Measurements from ENCODE around the gene PRRT4. TPM values are rescaled to one million over a fixed set of nuclear protein-coding genes. Genes with fewer than 3 reads are reported as not detected.

PRRT4 gene
- total and polyA plus RNA-seq, 2 of the 13 experiments (the other 11 are each of a cell fraction or from before 2014, with no cell fraction given) = not detected

- TF ChIP-seq, protein P1, sequence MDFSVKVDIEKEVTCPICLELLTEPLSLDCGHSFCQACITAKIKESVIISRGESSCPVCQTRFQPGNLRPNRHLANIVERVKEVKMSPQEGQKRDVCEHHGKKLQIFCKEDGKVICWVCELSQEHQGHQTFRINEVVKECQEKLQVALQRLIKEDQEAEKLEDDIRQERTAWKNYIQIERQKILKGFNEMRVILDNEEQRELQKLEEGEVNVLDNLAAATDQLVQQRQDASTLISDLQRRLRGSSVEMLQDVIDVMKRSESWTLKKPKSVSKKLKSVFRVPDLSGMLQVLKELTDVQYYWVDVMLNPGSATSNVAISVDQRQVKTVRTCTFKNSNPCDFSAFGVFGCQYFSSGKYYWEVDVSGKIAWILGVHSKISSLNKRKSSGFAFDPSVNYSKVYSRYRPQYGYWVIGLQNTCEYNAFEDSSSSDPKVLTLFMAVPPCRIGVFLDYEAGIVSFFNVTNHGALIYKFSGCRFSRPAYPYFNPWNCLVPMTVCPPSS (IDR thresholded peaks at IDR 0.05) = no peak
- TF ChIP-seq POLR2AphosphoS5 (IDR thresholded peaks at IDR 0.05; ENCODE audit: low read depth, low read length) = no peak
- TF ChIP-seq, protein P2, sequence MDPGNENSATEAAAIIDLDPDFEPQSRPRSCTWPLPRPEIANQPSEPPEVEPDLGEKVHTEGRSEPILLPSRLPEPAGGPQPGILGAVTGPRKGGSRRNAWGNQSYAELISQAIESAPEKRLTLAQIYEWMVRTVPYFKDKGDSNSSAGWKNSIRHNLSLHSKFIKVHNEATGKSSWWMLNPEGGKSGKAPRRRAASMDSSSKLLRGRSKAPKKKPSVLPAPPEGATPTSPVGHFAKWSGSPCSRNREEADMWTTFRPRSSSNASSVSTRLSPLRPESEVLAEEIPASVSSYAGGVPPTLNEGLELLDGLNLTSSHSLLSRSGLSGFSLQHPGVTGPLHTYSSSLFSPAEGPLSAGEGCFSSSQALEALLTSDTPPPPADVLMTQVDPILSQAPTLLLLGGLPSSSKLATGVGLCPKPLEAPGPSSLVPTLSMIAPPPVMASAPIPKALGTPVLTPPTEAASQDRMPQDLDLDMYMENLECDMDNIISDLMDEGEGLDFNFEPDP (CRISPR knock-in tag; conservative IDR thresholded peaks at IDR 0.05) = no peak
- no peak for TF ChIP-seq ZBTB21 (CRISPR knock-in tag; IDR thresholded peaks at IDR 0.05)
- TF ChIP-seq MEF2D (CRISPR knock-in tag; IDR thresholded peaks at IDR 0.05) = no peak; the same call in 1 of the 2 replicates
- TF ChIP-seq ZBTB8A (CRISPR knock-in tag; IDR thresholded peaks at IDR 0.05; ENCODE audit: borderline replicate concordance, low read depth) = no peak
- no peak for TF ChIP-seq ZNF33B (CRISPR knock-in tag; IDR thresholded peaks at IDR 0.05)
- TF ChIP-seq ZNF556 (CRISPR knock-in tag; IDR thresholded peaks at IDR 0.05; ENCODE audit: borderline replicate concordance) = no peak
- TF ChIP-seq ETV6 (CRISPR knock-in tag; conservative IDR thresholded peaks at IDR 0.05) = no peak
- no peak for TF ChIP-seq NKX3-1 (CRISPR knock-in tag; IDR thresholded peaks at IDR 0.05)
- TF ChIP-seq SIN3A (IDR thresholded peaks at IDR 0.05; ENCODE audit: borderline replicate concordance, low read depth, low read length) = no peak
- peak; percentile 87 for TF ChIP-seq ZNF263 (CRISPR knock-in tag; IDR thresholded peaks at IDR 0.05)
- no peak for TF ChIP-seq ZNF543 (CRISPR knock-in tag; IDR thresholded peaks at IDR 0.05)
- no peak for TF ChIP-seq SP1 (IDR thresholded peaks at IDR 0.05)
- no peak for TF ChIP-seq SP1 (CRISPR knock-in tag; IDR thresholded peaks at IDR 0.05)
- TF ChIP-seq HMG20A (CRISPR knock-in tag; IDR thresholded peaks at IDR 0.05; ENCODE audit: borderline replicate concordance) = peak; percentile 90; the same call in 1 of the 2 replicates
- TF ChIP-seq SMAD1 (CRISPR knock-in tag; IDR thresholded peaks at IDR 0.05; ENCODE audit: borderline replicate concordance, low read depth) = no peak
- no peak for TF ChIP-seq ZNF713 (CRISPR knock-in tag; IDR thresholded peaks at IDR 0.05)
- peak; percentile 54; the same call in 1 of the 2 replicates for TF ChIP-seq FOXK1 (CRISPR knock-in tag; IDR thresholded peaks at IDR 0.05; ENCODE audit: borderline replicate concordance, low read depth)
- TF ChIP-seq MIER3 (CRISPR knock-in tag; IDR thresholded peaks at IDR 0.05; ENCODE audit: borderline replicate concordance) = peak; percentile 59; the same call in 1 of the 2 replicates
- no peak for TF ChIP-seq ZNF121 (CRISPR knock-in tag; IDR thresholded peaks at IDR 0.05)
- no peak for TF ChIP-seq XRCC5 (optimal IDR thresholded peaks at IDR 0.05; ENCODE audit: low read length)
- TF ChIP-seq TCF7 (IDR thresholded peaks at IDR 0.05; ENCODE audit: low read depth) = peak; percentile 90
- TF ChIP-seq ZNF788 (CRISPR knock-in tag; IDR thresholded peaks at IDR 0.05; ENCODE audit: borderline replicate concordance) = no peak
- no peak for TF ChIP-seq MZF1 (CRISPR knock-in tag; IDR thresholded peaks at IDR 0.05; ENCODE audit: borderline replicate concordance)
- TF ChIP-seq NR1H2 (CRISPR knock-in tag; IDR thresholded peaks at IDR 0.05; ENCODE audit: borderline replicate concordance, low read depth) = no peak
- TF ChIP-seq, protein P3, sequence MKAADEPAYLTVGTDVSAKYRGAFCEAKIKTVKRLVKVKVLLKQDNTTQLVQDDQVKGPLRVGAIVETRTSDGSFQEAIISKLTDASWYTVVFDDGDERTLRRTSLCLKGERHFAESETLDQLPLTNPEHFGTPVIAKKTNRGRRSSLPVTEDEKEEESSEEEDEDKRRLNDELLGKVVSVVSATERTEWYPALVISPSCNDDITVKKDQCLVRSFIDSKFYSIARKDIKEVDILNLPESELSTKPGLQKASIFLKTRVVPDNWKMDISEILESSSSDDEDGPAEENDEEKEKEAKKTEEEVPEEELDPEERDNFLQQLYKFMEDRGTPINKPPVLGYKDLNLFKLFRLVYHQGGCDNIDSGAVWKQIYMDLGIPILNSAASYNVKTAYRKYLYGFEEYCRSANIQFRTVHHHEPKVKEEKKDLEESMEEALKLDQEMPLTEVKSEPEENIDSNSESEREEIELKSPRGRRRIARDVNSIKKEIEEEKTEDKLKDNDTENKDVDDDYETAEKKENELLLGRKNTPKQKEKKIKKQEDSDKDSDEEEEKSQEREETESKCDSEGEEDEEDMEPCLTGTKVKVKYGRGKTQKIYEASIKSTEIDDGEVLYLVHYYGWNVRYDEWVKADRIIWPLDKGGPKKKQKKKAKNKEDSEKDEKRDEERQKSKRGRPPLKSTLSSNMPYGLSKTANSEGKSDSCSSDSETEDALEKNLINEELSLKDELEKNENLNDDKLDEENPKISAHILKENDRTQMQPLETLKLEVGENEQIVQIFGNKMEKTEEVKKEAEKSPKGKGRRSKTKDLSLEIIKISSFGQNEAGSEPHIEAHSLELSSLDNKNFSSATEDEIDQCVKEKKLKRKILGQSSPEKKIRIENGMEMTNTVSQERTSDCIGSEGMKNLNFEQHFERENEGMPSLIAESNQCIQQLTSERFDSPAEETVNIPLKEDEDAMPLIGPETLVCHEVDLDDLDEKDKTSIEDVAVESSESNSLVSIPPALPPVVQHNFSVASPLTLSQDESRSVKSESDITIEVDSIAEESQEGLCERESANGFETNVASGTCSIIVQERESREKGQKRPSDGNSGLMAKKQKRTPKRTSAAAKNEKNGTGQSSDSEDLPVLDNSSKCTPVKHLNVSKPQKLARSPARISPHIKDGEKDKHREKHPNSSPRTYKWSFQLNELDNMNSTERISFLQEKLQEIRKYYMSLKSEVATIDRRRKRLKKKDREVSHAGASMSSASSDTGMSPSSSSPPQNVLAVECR (CRISPR knock-in tag; IDR thresholded peaks at IDR 0.05; ENCODE audit: borderline replicate concordance) = no peak
- no peak for TF ChIP-seq HMG20B (CRISPR knock-in tag; conservative IDR thresholded peaks at IDR 0.05)
Measured at GRCh38 chr7:128310499-128310898, 51.0 kb downstream of the PRRT4 start (continued).

Measured in HepG2 (cell line).